ELF-1 (cell line): ENCODE measurements around the gene YWHAB.
A peak's percentile ranks its signal among the peaks of the same experiment; 100 is the strongest.
"Not testable (repeated sequence)": the region's sequence is repeated elsewhere in the genome, so short reads cannot be mapped to it uniquely, and the experiment has no call there.

Experiments
- DNase-seq: peaks from one replicate; pipeline ENCODE4 v3.0.0-alpha.2; 2016; ENCODE audit warnings: low read depth, low spot score

YWHAB gene

GRCh38 chr20:44885392-44886265 lies at the start of gene YWHAB:
Gene YWHAB, plus strand, starts transcription at chr20:44885705. Its CDS starts 15,829 bp downstream, at chr20:44901534.
- peak; percentile 97 for DNase-seq

DNA sequence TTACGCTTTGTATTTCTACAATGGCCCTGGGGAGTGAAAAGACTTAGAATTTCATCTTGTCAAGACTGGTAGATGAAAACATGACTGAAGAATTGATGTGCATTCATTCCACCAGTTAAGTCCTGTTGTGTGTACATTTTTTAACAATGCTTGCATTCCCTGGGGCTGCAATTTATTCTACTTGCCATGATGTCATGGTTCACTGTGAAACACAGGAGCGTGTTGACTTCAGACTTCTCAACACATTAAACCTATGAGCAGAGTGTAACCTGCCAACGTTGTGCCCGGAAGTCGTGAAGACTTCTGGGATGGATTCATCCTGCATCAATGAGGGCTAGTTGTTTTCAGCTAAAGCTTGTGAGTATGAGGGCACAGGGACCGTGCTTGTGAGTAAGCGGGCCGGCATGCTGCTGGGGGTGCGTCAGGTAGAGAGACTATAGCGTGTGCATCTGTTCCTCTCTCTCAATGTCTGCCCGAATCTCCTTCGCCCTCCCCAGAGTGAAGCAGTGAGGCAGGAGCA lies 48.8 kb upstream of the YWHAB start:
- DNase-seq, result no peak

DNA sequence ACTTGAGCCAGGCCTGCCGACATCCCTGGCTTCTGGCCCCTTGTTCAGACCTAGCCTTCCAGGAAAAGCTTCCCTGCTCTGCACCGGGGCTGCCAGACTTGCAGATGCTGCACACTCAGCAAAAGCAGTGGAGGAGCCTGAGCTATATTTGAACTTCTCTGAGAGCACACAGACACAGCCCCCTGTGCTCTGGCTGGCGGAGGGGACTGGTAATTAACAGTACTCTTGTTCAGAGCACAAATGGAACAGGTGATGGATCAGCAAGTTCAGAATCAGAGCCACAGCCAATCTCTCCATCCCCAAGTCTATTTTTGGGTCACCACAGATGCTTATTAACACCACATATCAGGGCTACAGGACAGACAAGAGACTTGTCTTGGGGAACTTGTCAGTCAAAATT lies 47.6 kb upstream of the YWHAB start:
- no peak for DNase-seq

DNA sequence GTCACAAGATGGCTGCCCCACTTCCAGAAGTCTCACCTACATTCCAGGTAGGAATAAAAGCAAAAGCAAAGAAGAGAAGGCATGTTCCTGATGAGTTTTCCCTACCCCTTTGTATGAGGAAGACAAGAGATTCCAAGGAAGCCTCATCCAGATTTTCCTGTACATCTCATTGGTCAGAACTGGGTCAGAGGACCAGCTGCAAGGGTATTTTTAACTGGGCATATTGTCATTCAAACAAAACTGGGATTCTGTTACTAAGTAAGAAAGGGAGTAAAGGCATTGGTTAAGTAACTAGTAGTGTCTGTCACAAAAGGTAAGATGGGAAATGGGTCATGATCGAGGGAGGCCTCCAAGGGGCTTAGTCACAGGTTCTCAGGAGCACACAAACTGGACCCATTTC lies 47.0 kb upstream of the YWHAB start:
- DNase-seq, result no peak

DNA sequence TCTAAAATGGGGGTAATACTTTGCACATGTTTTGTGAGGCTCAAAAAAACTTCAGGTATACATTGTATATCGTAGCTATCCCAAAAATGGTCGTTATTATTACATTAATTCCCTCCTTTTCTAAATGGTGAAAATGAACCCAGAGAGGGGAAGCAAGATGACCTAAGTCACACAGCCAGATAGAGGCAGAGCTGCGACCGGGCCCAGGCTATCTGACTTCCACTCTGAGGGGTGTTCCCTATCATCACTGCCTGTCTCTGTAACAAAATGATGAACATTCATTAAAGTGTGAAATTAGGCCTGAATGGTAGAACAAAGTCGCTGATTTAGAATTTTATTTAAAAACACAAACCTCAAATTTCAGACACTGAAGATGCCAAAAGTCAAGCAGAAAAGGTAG lies 46.0 kb upstream of the YWHAB start:
- DNase-seq, result no peak

GRCh38 chr20:44840826-44841225 lies 44.7 kb upstream of the YWHAB start:
- DNase-seq, result no peak

DNA sequence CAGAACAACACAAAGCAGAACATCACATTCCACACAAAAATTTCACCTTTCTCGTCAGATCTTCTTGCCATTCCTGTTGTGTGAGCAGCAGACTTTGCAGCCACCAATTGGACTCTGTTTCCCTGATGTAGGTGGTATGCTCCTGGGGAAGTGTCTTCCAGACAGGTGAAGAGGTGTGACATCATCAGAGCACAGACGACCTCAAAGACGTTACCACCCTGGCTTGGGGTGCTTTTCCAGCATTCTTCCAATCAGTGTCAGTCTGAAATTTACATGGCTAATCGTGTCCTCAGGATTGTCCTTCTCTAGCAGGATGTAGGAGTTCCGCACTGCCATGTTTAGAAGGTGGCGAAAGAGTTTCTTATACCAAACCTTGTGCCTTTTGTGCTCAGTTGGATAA lies 43.5 kb upstream of the YWHAB start:
- no peak for DNase-seq

DNA sequence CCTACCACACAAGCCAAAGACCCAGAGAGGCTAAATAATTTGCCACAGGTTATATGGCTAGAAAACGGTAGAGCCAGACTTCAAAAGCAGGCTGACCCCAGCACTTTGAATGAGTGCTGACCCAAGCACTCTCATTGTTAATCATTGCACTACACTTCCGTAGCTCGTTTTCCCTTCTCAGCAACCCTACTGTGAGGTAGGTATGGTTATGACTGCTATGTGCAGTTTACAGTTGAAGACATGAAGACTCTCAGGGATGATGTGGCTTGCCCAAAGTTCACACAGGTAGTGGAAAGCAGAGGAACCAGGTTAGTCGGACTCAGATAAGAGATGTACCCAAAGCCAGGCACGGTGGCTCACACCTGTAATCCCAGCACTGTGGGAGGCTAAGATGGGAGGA lies 41.6 kb upstream of the YWHAB start:
- DNase-seq, result no peak

- DNase-seq, result no peak
Measured at GRCh38 chr20:44848254-44849015, 37.1 kb upstream of the YWHAB start.

DNA sequence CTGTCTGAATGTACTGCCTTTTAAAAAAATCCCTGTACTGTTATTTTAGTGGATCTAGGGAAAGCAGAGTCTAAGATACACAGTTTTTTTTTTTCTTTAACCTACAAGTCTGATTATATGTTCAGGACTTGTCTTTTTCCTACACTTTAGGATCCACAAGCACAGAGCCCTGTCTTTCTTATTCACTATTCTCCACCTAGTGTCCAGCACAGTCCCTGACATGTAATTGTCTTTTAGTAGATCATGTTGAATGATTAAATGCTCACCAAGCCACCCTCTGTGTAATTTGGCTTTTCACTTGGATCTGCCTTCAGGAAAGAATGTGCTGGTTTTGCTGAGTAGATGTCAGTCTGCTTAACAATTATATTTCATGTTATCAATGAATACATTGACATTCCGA lies 35.8 kb upstream of the YWHAB start:
- DNase-seq, result no peak

DNA sequence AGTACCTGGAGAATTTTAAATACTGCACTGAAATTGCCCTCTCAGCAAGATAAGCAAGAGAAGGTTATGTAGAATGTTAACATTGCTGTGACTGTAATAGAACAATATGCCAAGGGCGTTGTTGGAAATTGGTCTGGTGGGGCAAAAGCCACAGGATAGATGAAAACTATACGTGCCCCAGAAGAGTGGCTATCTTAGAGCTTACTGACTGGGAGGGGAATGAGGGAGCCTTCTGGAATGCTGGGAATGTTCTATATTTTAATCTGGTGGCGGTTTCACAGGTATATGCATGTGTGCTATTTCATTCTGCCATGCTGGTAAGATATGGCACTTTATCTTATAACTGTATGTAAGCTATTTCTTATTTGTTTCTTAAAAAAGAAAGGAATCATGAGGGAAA lies 35.2 kb upstream of the YWHAB start:
- no peak for DNase-seq

DNA sequence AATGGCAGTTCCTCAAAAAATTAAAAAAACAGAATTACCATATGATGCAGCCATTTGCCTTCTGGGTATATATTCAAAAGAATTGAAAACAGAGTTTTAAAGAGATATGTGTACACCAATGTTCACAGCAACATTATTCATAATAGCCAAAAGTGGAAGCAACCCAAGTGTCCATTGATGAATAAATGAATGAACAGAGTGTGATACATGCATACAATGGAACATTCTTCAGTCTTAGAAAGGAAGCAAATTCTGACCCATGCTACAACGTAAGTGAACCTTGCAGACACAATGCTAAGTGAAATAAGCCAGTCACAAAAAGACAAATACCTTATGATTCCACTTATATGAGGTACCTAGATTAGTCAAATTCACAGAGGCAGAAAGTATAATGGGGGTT lies 34.7 kb upstream of the YWHAB start:
- no peak for DNase-seq

- no peak for DNase-seq
Measured at GRCh38 chr20:44851545-44851944, 34.0 kb upstream of the YWHAB start.

DNA sequence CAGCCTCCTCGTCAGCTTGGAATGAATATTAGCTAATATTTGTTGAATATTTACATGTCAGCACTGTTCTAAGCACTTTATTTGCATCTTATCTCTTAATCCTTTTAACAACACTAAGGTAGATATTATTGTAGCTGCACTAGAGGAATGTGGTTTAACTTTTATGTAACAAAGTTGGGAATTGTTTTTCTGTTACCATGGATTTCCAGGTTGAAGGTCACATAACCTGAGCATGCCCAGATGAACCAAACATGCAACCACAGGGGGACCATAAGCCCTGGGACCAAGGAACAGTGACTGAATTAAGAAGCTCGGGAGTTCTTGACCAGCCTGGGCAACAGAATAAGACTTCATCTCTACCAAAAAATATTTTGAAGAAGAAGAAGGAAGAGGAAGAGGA lies 29.1 kb upstream of the YWHAB start:
- no peak for DNase-seq

DNA sequence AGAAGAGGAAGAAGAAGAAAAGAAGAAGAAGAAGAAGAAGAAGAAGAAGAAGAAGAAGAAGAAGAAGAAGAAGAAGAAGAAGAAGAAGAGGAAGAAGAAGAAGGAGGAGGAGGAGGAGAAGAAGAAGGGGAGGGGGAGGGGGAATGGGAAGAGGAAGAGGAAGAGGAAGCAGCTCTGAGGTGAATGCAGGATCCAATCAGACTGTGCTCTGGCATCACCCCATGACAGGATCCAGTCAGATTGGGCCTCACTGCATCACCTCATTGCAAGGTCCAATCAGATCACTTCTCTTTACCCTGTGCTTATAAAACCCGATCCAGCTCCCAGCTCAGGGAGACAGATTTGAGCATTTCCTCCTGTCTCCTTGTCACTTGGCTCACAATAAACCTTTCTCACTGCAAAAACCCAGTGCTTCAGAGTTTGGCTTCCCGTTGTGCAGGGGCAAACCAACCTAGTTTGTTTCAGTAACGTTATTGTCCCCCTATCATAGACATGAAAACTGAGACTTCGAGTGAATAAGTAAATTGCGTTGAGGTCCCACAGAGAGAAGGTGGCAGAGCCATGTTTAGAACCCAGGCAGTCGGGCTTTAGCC lies 28.6 kb upstream of the YWHAB start:
- no peak for DNase-seq

DNA sequence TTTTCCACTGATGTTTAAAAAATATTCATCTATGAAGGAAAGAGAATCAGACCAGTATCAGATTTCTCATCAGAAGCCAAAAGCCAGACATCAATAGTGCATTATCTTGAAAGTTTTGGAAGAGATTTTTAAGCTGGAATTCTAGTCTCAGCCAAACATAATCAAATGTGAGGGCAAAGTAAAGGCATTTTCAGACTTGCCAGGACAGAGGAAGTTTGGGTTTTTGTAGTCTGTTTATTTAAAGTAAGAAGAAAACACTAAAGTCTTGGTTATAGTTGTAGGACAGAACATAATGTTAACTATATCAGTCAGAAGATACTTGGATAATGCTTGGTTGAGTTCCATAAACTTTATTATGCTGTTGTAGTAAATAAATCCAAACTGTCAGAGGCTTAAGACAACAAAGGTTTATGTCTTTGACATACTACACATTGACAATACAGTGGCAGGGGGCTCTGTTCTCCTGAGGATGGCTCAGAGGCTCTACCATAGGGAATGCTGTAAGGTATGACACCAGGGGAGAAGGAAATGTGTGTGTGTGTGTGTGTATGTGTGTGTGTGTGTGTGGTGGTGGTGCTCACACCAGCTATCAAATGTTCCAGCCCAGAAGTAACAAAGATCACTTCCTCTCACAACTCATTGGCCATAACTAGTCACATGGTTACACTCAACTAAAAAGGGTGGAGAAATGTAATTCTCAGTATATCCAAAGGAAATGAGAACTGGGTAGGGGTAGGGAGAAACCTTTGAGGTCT lies 26.7 kb upstream of the YWHAB start:
- no peak for DNase-seq

GRCh38 chr20:44861531-44862006 lies 23.9 kb upstream of the YWHAB start:
- no peak for DNase-seq

DNA sequence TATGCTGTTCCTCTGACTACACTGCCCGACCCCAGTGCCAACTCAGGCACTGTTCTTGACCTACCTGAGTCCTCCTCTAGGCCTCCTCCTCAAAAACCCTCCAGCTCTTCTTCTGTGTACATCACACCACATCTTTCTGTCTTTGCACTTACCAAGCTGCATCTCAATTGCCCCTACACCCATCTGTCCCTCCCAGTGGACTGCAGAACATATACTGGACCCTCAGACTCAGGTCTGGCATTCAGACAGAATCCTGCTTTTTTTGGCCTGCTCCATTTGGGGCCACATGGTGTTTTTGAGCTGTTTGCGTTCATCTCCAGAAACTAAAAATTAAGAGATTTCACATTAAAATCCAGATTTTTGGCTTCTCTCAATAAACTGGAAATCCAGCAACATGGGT lies 23.2 kb upstream of the YWHAB start:
- DNase-seq, result no peak

DNA sequence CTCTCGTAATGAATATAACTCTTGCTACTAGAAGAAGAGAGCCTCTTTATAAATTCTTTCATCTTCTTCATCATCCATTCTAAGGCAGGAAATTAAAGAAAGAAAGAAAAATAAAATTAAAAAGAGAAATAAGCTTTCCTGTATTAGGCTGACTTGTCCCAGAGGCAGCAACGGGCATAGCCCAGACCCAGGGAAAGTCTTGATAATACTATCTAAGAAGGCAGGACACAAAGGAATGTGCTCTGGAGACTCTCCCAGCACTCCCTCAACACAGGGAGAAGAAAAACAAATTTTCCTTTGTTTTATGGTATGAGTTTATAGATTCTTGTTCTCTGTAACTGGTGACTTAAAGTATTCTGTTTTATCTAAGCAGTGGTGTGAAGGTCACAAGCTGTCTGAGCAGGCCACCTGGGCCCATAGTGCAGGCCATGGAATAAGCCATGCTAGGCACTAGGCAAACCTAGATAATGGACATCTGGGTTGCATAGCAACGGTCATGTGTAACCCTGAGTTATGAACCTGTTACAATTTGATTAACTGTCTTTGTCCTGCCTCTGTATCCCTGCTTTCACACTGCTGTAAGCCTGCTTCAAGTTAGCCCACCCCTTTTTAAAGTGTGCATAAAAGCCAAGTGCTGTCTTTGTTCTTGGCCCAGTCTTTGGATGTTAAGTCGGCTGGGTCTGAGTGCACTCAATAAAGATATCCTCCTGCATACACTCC lies 22.0 kb upstream of the YWHAB start:
- not testable (repeated sequence) for DNase-seq

DNA sequence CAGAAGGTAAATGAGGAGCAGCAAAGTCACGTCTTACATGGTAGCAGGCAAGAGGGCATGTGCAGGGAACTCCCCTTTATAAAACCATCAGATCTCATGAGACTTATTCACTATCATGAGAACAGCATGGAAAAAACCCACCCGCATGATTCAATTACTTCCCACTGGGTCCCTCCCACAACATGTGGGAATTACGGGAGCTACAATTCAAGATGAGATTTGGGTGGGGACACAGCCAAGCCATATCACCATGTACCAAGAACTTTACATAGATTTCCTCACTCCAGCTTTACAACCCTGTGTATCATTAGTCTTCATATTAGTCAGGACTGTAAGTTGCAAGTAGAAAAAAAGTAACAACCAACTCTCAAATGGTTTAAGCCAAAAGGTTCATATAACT lies 21.0 kb upstream of the YWHAB start:
- not testable (repeated sequence) for DNase-seq
